ENCODE results near the gene PKP3.

PKP3 gene

GRCh38 chr11:363948-364761 lies 29.9 kb upstream of the PKP3 start:
- H4K20me1 ChIP-seq (ENCODE audit: insufficient read depth, low read length) = no peaks in the 10 kb centered on the region
- no peaks in the 10 kb centered on the region for H3K9me2 ChIP-seq (replicated peaks; ENCODE audit: insufficient read depth, low read length)
- H3K36me3 ChIP-seq (replicated peaks; ENCODE audit: insufficient read depth, low read length) = no peaks in the 10 kb centered on the region
- no peak overlapping the region for H3K9ac ChIP-seq (ENCODE audit: low read length)
- 0 out of 2 replicates have a peak overlapping the region, but pooled peaks have one; percentile 24 for H3K4me3 ChIP-seq (ENCODE audit: low read length)
- H3K4me2 ChIP-seq (ENCODE audit: low read depth, low read length) = peak overlapping the region; percentile 61
- H2AFZ ChIP-seq (ENCODE audit: low read length) = peak overlapping the region; percentile 77
- H3K9me3 ChIP-seq (replicated peaks; ENCODE audit: insufficient read depth, low read length) = no peaks in the 10 kb centered on the region
- H3F3A ChIP-seq (ENCODE audit: insufficient read depth, low read length) = no peaks in the 10 kb centered on the region
- TF ChIP-seq EZH2phosphoT487 (IDR thresholded peaks at IDR 0.05; ENCODE audit: low read length) = no peak
- no peak for TF ChIP-seq EZH2 (optimal IDR thresholded peaks at IDR 0.05; ENCODE audit: low read depth, low read length)
- TF ChIP-seq, protein P1, sequence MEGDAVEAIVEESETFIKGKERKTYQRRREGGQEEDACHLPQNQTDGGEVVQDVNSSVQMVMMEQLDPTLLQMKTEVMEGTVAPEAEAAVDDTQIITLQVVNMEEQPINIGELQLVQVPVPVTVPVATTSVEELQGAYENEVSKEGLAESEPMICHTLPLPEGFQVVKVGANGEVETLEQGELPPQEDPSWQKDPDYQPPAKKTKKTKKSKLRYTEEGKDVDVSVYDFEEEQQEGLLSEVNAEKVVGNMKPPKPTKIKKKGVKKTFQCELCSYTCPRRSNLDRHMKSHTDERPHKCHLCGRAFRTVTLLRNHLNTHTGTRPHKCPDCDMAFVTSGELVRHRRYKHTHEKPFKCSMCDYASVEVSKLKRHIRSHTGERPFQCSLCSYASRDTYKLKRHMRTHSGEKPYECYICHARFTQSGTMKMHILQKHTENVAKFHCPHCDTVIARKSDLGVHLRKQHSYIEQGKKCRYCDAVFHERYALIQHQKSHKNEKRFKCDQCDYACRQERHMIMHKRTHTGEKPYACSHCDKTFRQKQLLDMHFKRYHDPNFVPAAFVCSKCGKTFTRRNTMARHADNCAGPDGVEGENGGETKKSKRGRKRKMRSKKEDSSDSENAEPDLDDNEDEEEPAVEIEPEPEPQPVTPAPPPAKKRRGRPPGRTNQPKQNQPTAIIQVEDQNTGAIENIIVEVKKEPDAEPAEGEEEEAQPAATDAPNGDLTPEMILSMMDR (IDR thresholded peaks at IDR 0.05; ENCODE audit: low read length) = peak; percentile 56
- peak; percentile 70 for DNase-seq
- no peak overlapping the region for H3K27ac ChIP-seq (ENCODE audit: low read length)
- no peaks in the 10 kb centered on the region for H3K79me2 ChIP-seq (ENCODE audit: low read length)
- H3K27me3 ChIP-seq (replicated peaks; ENCODE audit: insufficient read depth, low read length) = peaks cover 77% of the 10 kb centered on the region
- H3K4me1 ChIP-seq (ENCODE audit: low read length) = 0 out of 2 replicates have a peak, but pooled peaks cover 3% of the 10 kb centered on the region

DNA sequence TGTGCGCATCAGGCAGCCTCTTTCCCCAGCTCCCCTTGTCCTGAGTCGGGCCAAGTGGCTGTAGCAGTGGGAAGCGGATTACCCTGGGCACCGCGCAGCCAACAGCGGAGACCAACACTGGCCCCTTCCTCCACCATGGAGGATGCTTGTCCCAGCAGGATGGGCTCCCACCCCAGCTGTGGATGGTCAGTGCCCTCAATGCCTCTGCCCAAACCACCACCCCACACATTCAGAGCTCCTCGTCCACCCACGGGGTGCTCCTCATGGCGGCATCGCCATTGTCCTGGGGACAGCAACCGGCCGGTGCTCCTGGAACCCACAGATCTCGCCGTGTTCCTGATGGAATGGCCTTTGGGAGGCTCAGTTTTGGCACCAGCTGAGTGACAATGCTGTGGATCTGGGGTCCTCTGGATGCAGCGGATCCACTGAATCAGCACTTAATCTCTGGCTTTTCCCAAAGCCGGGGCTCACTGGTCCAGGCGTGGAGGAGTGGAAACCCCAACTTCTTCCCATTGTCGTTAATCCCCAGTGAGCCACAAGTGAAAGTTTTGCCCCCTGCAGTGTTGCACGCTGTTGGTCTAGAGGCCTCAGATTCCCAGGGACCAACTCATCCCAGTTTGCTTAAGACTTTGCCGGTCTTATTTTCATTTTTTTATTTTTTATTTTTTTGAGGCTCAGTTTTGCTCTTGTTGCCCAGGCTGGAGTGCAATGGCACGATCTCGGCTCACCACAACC lies 28.9 kb upstream of the PKP3 start:
- no peak overlapping the region for H3K4me3 ChIP-seq (ENCODE audit: low read length)
- H3F3A ChIP-seq (ENCODE audit: insufficient read depth, low read length) = no peaks in the 10 kb centered on the region
- TF ChIP-seq EZH2 (optimal IDR thresholded peaks at IDR 0.05; ENCODE audit: low read depth, low read length) (no peak), EZH2phosphoT487 (IDR thresholded peaks at IDR 0.05; ENCODE audit: low read length) (no peak)
- TF ChIP-seq, protein P1 (IDR thresholded peaks at IDR 0.05; ENCODE audit: low read length) = no peak
- H3K79me2 ChIP-seq (ENCODE audit: low read length) = no peaks in the 10 kb centered on the region
- H3K27me3 ChIP-seq (replicated peaks; ENCODE audit: insufficient read depth, low read length) = peaks cover 71% of the 10 kb centered on the region
- H3K36me3 ChIP-seq (replicated peaks; ENCODE audit: insufficient read depth, low read length) = no peaks in the 10 kb centered on the region
- H3K27ac ChIP-seq (ENCODE audit: low read length) = no peak overlapping the region
- H2AFZ ChIP-seq (ENCODE audit: low read length) = no peak overlapping the region
- no peaks in the 10 kb centered on the region for H4K20me1 ChIP-seq (ENCODE audit: insufficient read depth, low read length)
- no peak for DNase-seq
- no peaks in the 10 kb centered on the region for H3K9me3 ChIP-seq (replicated peaks; ENCODE audit: insufficient read depth, low read length)
- no peak overlapping the region for H3K9ac ChIP-seq (ENCODE audit: low read length)
- H3K4me1 ChIP-seq (ENCODE audit: low read length) = 0 out of 2 replicates have a peak, but pooled peaks cover 3% of the 10 kb centered on the region
- H3K4me2 ChIP-seq (ENCODE audit: low read depth, low read length) = no peak overlapping the region
- no peaks in the 10 kb centered on the region for H3K9me2 ChIP-seq (replicated peaks; ENCODE audit: insufficient read depth, low read length)

DNA sequence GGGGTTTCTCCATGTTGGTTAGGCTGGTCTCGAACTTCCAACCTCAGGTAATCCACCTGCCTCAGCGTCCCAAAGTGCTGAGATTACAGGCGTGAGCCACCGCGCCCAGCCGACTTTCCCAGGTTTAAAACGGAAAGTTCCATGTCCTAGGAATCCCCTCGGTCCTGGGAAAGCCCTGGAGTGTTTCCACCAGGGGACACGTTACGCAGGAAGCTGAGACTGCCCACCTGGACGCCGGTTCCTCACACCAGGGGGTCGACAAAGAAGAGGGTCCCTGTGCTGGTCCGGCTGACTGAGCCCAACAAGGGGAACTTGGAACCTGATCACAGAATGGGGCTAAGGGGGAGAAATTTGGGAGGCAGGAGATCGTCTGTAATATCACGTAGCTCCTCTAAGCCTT lies 28.2 kb upstream of the PKP3 start:
- Histone ChIP-seq H3K9me3 (replicated peaks; ENCODE audit: insufficient read depth, low read length) (no peaks in the 10 kb centered on the region), H3K4me3 (ENCODE audit: low read length) (no peak overlapping the region), H3K4me1 (ENCODE audit: low read length) (0 out of 2 replicates have a peak, but pooled peaks cover 3% of the 10 kb centered on the region), H3K27me3 (replicated peaks; ENCODE audit: insufficient read depth, low read length) (peaks cover 71% of the 10 kb centered on the region), H3K79me2 (ENCODE audit: low read length) (no peaks in the 10 kb centered on the region), H3K4me2 (ENCODE audit: low read depth, low read length) (no peak overlapping the region), H3K36me3 (replicated peaks; ENCODE audit: insufficient read depth, low read length) (no peaks in the 10 kb centered on the region), H3K9ac (ENCODE audit: low read length) (no peak overlapping the region), H4K20me1 (ENCODE audit: insufficient read depth, low read length) (no peaks in the 10 kb centered on the region), H3F3A (ENCODE audit: insufficient read depth, low read length) (no peaks in the 10 kb centered on the region), H3K27ac (ENCODE audit: low read length) (no peak overlapping the region), H3K9me2 (replicated peaks; ENCODE audit: insufficient read depth, low read length) (no peaks in the 10 kb centered on the region), H2AFZ (ENCODE audit: low read length) (no peak overlapping the region)
- TF ChIP-seq EZH2phosphoT487 (IDR thresholded peaks at IDR 0.05; ENCODE audit: low read length) = no peak
- TF ChIP-seq, protein P1 (IDR thresholded peaks at IDR 0.05; ENCODE audit: low read length) = no peak
- TF ChIP-seq EZH2 (optimal IDR thresholded peaks at IDR 0.05; ENCODE audit: low read depth, low read length) = no peak
- DNase-seq = no peak
